HepG2 (cell line): ENCODE results near the gene SYNGR4.

ENCODE experiments used
- CTCF ChIP-seq: sonication (generic); formaldehyde crosslinking; IDR thresholded peaks from 2 replicates; pipeline ENCODE4 v1.5.0; 2020; ENCODE audit warnings: mild to moderate bottlenecking, missing genetic modification reagents, moderate library complexity
- FOXP1 ChIP-seq, 2 experiments: fragments of 450-650 bp in 1 of 2; IDR thresholded peaks; 2 replicates each; pipeline ENCODE4 v1.6.1; 2017 to 2018; ENCODE audit warnings: antibody characterized with exemption in 1 of 2
- GABPA ChIP-seq, 2 experiments: IDR thresholded peaks; 2 replicates each; pipeline ENCODE4 v1.6.1; 2011 to 2016; ENCODE audit warnings: low read depth in 2 of 2, low read length in 1 of 2, missing biosample characterization in 1 of 2, missing genetic modification characterization in 1 of 2
- HMG20B ChIP-seq: conservative IDR thresholded peaks from 2 replicates; pipeline ENCODE4 v1.6.1; 2016; ENCODE audit warnings: missing genetic modification reagents, missing compliant biosample characterization
- JUN ChIP-seq: sonication (generic); formaldehyde crosslinking; IDR thresholded peaks from 2 replicates; pipeline ENCODE4 v1.4.0; 2020; ENCODE audit warnings: mild to moderate bottlenecking, missing genetic modification reagents
- MAX ChIP-seq: IDR thresholded peaks from 2 replicates; pipeline ENCODE4 v1.6.1; 2012; ENCODE audit warnings: inconsistent platforms
- POLR2AphosphoS2 ChIP-seq: IDR thresholded peaks from 2 replicates; pipeline ENCODE4 v1.6.1; 2011; ENCODE audit warnings: low read depth, low read length, improper control_type of control experiment
- SMC3 ChIP-seq: IDR thresholded peaks from 2 replicates; pipeline ENCODE4 v1.6.1; 2011; ENCODE audit warnings: low read length, improper control_type of control experiment
- TAF1 ChIP-seq: sonication (generic); formaldehyde crosslinking; IDR thresholded peaks from 2 replicates; pipeline ENCODE4 v1.4.0; 2020; ENCODE audit warnings: missing genetic modification reagents
- ZNF589 ChIP-seq: sonication (generic); formaldehyde crosslinking; conservative IDR thresholded peaks from 2 replicates; pipeline ENCODE4 v1.8.0; 2022; ENCODE audit warnings: mild to moderate bottlenecking, moderate library complexity, missing genetic modification reagents
- TF ChIP-seq, protein P1 (sequence below): sonication (generic); formaldehyde crosslinking; IDR thresholded peaks from 2 replicates; pipeline ENCODE4 v1.4.0; 2020; ENCODE audit warnings: low read depth, mild to moderate bottlenecking, missing genetic modification reagents
- TF ChIP-seq, protein P2 (sequence below): sonication (generic); formaldehyde crosslinking; IDR thresholded peaks from 2 replicates; pipeline ENCODE4 v1.4.0; 2020; ENCODE audit warnings: missing genetic modification reagents, mild to moderate bottlenecking, borderline replicate concordance
- TF ChIP-seq, protein P3 (sequence below): sonication (generic); formaldehyde crosslinking; IDR thresholded peaks from 2 replicates; pipeline ENCODE4 v1.4.0; 2020; ENCODE audit warnings: missing genetic modification reagents
- TF ChIP-seq, protein P4 (sequence below): sonication (generic); formaldehyde crosslinking; IDR thresholded peaks from 2 replicates; pipeline ENCODE4 v1.4.0; 2020; ENCODE audit warnings: missing genetic modification reagents

DNA sequence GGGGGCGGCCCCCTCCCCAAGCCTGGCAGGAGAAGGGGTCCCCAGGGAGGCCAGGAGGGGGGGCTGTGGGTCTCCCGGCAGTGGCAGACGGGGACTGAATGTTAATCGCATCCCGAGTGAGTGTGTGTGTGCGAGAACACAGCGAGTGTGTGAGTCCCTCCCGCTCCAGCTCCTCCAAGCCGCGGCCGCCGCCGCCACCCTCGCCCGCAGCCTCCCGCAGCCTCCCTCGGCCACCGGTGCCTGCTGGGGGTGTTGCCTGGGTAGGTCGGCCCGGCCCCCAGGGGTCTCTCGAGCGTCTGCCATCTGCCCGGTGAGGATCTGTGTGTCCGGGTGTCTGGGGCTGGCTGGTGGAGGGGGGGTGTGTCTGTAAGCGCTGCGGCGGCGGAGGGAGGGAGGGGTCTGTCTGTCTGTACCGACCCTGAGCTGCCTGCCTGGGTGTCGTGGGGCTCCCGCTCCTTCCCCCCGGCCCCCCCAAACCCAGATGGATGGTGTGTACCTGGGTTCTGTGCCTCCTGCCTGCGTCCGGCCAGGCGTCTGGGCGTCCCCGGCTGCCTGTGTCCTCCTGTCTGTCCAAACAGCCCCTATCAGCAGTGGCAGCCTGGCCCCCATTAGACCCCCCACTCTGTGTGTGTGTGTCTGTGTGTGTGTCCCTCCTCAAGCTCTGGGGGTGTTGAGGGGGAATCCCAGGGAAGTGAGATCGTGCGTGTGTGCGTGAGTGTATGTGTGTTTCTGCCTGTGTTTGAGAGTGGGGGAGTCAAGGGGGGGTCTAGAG, 29.6 kb downstream of the SYNGR4 start, which contains the start of gene GRIN2D:
- TF ChIP-seq HMG20B (CRISPR knock-in tag) (no peak), TAF1 (CRISPR knock-in tag) (no peak), SMC3 (no peak), POLR2AphosphoS2 (no peak), CTCF (peak; percentile 20), MAX (no peak), GABPA (IDR thresholded peaks at IDR 0.05; ENCODE audit: low read depth, low read length) (no peak), GABPA (CRISPR knock-in tag; IDR thresholded peaks at IDR 0.05; ENCODE audit: low read depth) (no peak), JUN (CRISPR knock-in tag) (no peak), ZNF589 (no peak), FOXP1 (IDR thresholded peaks at IDR 0.05) (no peak), FOXP1 (CRISPR knock-in tag; IDR thresholded peaks at IDR 0.05) (no peak)
- TF ChIP-seq, protein P1, sequence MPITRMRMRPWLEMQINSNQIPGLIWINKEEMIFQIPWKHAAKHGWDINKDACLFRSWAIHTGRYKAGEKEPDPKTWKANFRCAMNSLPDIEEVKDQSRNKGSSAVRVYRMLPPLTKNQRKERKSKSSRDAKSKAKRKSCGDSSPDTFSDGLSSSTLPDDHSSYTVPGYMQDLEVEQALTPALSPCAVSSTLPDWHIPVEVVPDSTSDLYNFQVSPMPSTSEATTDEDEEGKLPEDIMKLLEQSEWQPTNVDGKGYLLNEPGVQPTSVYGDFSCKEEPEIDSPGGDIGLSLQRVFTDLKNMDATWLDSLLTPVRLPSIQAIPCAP (CRISPR knock-in tag), result no peak
- TF ChIP-seq, protein P2, sequence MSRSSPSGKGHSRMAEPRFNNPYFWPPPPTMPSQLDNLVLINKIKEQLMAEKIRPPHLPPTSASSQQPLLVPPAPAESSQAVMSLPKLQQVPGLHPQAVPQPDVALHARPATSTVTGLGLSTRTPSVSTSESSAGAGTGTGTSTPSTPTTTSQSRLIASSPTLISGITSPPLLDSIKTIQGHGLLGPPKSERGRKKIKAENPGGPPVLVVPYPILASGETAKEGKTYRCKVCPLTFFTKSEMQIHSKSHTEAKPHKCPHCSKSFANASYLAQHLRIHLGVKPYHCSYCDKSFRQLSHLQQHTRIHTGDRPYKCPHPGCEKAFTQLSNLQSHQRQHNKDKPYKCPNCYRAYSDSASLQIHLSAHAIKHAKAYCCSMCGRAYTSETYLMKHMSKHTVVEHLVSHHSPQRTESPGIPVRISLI (CRISPR knock-in tag), result no peak
- TF ChIP-seq, protein P3, sequence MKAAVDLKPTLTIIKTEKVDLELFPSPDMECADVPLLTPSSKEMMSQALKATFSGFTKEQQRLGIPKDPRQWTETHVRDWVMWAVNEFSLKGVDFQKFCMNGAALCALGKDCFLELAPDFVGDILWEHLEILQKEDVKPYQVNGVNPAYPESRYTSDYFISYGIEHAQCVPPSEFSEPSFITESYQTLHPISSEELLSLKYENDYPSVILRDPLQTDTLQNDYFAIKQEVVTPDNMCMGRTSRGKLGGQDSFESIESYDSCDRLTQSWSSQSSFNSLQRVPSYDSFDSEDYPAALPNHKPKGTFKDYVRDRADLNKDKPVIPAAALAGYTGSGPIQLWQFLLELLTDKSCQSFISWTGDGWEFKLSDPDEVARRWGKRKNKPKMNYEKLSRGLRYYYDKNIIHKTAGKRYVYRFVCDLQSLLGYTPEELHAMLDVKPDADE (CRISPR knock-in tag), result no peak
- TF ChIP-seq, protein P4, sequence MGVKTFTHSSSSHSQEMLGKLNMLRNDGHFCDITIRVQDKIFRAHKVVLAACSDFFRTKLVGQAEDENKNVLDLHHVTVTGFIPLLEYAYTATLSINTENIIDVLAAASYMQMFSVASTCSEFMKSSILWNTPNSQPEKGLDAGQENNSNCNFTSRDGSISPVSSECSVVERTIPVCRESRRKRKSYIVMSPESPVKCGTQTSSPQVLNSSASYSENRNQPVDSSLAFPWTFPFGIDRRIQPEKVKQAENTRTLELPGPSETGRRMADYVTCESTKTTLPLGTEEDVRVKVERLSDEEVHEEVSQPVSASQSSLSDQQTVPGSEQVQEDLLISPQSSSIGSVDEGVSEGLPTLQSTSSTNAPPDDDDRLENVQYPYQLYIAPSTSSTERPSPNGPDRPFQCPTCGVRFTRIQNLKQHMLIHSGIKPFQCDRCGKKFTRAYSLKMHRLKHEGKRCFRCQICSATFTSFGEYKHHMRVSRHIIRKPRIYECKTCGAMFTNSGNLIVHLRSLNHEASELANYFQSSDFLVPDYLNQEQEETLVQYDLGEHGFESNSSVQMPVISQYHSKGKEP (CRISPR knock-in tag), result no peak
